ENCODE results near the gene EML1. TPM values are rescaled to one million over a fixed set of nuclear protein-coding genes. Genes with fewer than 3 reads are reported as not detected.

The EML1 gene
- total RNA-seq, 1 experiment from 2014 or later = 16.1 TPM

GRCh38 chr14:99873653-99874052 lies 80.4 kb downstream of the EML1 start:
- no peak overlapping the region for H3K4me3 Mint-ChIP-seq
- TF ChIP-seq ZNF232 (CRISPR knock-in tag; IDR thresholded peaks at IDR 0.05) (no peak), ZNF671 (CRISPR knock-in tag; IDR thresholded peaks at IDR 0.05) (no peak), IRF2 (CRISPR knock-in tag; IDR thresholded peaks at IDR 0.05; ENCODE audit: borderline replicate concordance, low read depth) (no peak), IRF1 (CRISPR knock-in tag; IDR thresholded peaks at IDR 0.05) (no peak)
- H3K9me3 Mint-ChIP-seq = no peaks in the 10 kb centered on the region
- no peaks in the 10 kb centered on the region for H3K36me3 Mint-ChIP-seq
- no peak overlapping the region for H3K27ac Mint-ChIP-seq
- ChIA-PET POLR2A (no interaction called here), CTCF (interaction anchor here (1.2 kb wide), 1 partner anchor 12 kb away, joined by 3 read pairs; no protein-coding TSS in a partner anchor)
- ATAC-seq (no peak), DNase-seq (ENCODE audit: low spot score) (no peak)
- H3K27me3 Mint-ChIP-seq (ENCODE audit: low read depth) = peaks cover 36% of the 10 kb centered on the region
- peaks cover 56% of the 10 kb centered on the region for H3K4me1 Mint-ChIP-seq

- Mint-ChIP-seq H3K27ac (no peak overlapping the region), H3K36me3 (no peaks in the 10 kb centered on the region), H3K4me1 (peaks cover 56% of the 10 kb centered on the region), H3K4me3 (no peak overlapping the region), H3K9me3 (no peaks in the 10 kb centered on the region), H3K27me3 (ENCODE audit: low read depth) (peaks cover 35% of the 10 kb centered on the region)
- CTCF ChIA-PET = interaction anchor here (0.9 to 1.4 kb wide), 3 partner anchors 10 to 100 kb away, joined by 3 read pairs; no protein-coding TSS in a partner anchor
- TF ChIP-seq IRF1 (CRISPR knock-in tag; IDR thresholded peaks at IDR 0.05) (no peak), ARID4B (CRISPR knock-in tag; IDR thresholded peaks at IDR 0.05; ENCODE audit: borderline replicate concordance) (no peak), PRRX2 (CRISPR knock-in tag; IDR thresholded peaks at IDR 0.05) (no peak), ZBTB43 (CRISPR knock-in tag; IDR thresholded peaks at IDR 0.05) (no peak), SMAD4 (CRISPR knock-in tag; IDR thresholded peaks at IDR 0.05) (no peak), TCF7 (CRISPR knock-in tag; IDR thresholded peaks at IDR 0.05; ENCODE audit: low read depth) (no peak), CTCF (IDR thresholded peaks at IDR 0.05) (no peak), PREB (CRISPR knock-in tag; IDR thresholded peaks at IDR 0.05; ENCODE audit: borderline replicate concordance) (no peak), AR (CRISPR knock-in tag; IDR thresholded peaks at IDR 0.05) (no peak)
- POLR2A ChIA-PET = no interaction called here
- no peak for DNase-seq (ENCODE audit: low spot score)
- ATAC-seq = no peak
These were observed 81.1 kb downstream of the EML1 start for GRCh38 chr14:99874306-99874705.

Measured in WTC11 (cell line).